Epidermal melanocyte (primary cell): ENCODE measurements around the gene PIGV.
"Not testable (repeated sequence)": the region's sequence is repeated elsewhere in the genome, so short reads cannot be mapped to it uniquely, and the experiment has no call there.

Experiments
- DNase-seq: peaks from one replicate; pipeline ENCODE4 v3.0.0; 2011; ENCODE audit warnings: low spot score; ENCODE audit not compliant: insufficient read length

The PIGV gene

GRCh38 chr1:26832249-26832960 lies 44.7 kb downstream of the PIGV start:
- DNase-seq = no peak

DNA sequence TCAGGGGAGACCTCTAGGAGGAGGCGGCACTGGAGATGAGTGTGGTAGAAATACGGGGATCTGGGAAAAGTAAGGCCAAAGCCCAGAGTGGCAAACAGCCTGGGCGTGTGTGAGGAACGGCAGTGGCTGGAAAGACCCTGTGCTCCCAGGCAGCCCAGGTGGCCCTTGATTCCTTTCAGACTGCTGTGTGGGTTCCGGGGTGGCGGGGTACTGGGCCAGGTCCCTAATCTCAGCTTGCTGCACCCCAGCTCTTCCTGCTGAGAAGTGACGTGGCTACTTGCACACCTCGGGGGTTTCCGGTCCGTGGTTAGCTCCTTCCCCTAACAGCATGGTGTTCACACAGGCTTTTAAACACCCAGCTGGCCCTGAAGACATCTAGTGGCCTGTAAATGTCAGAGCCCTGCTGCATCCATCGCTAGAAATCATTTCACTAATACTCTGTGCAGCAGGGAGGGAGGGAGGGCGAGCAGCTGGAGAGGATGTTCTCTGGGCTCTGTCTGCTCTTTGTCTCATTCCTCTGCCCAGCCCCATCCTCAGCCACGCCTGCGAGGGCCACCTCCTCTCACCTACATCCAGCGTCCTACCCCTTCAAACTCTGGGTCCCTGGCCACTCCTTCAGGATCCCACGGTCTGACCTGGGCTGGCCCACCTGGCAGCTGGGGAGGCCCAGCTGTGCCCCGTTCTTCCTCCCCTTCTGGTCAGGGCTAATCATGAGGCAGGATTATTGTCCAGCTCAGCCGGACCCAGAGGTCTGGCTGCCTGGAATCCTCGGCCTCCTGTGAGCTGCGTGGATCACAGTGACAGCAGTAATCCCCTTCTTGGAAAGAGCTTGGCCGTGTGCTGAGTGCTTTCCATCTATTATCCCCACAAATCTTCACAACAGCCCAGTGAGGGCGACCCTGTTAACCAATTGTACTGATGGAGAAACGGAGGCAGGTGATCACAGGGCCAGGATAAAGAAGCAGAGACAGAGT lies 46.0 kb downstream of the PIGV start:
- DNase-seq = no peak

- not testable (repeated sequence) for DNase-seq
These were observed 49.9 kb downstream of the PIGV start for GRCh38 chr1:26837665-26838064.

DNA sequence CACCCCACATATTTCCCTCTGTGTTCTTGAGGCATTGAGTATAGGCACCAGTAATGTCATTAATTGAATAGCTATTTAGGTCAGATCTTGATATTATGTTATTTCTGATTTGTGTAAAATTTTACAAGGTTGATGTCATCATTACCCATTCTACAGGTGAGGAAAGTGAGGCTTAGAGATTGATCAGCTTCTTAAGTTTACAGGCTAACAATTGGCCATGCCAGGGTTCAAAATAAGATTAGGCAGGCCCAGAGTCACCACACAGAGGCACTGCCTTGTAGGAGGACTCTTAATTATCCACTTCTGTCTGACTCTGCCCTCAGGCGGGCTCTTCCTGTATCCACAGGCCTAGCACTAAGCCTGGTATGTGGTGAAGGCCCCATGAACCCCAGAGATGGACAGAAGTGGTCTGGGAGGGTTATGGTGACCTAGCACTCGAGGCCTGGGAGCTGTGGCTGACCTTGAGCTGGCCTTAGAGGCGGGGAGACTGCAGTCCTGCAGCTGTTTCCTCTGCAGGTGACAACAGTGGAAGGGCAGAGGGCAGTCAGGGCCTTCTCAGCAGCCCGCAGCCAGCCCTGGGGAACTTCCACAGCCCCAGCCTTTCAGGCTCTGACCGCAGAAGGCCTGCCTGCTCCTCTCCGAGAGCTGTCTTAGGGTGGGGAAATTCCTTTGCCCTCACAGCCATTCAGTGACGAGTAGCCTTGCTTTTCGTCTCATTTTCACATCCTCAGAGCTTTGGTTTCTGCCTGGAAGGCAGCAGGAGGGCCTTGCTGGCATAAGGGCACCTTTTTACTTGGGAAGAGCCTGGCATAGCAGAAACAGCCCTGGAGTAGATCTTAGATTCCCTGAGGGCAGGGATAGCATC lies 51.0 kb downstream of the PIGV start:
- no peak for DNase-seq

- no peak for DNase-seq
These were observed 51.6 kb downstream of the PIGV start for GRCh38 chr1:26839339-26839722.

GRCh38 chr1:26839779-26840178 lies 52.0 kb downstream of the PIGV start:
- DNase-seq = no peak

DNA sequence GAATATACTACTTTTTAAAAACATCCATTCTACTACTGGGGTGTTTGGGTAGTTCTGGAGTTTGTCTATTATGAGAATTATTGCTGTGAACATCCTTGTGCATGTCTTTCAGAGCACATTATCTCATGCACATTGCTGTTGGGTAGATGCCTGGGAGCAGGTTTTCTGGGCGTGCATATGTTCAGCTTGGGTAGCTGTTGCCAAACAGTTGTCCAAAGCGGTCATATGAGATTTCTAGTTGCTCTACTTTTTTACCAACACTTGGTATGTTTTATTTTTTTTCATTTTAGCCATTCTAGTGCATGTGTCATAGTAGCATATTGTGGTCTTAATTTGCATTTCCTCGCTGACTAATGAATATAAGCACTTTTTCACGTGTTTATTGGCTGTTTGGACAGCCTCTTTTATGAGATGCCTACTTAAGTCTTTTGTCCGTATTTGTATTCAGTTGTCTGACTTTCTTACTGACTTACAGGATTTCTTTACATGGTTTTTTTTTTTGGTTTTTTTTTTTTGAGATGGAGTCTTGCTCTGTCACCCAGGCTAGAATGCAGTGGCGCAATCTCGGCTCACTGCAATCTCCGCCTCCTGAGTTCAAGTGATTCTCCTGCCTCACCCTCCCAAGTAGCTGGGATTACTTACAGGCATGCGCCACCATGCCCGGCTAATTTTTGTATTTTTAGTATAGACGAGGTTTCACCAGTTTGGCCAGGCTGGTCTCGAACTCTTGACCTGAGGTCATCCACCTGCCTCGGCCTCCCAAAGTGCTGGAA lies 56.9 kb downstream of the PIGV start:
- no peak for DNase-seq

DNA sequence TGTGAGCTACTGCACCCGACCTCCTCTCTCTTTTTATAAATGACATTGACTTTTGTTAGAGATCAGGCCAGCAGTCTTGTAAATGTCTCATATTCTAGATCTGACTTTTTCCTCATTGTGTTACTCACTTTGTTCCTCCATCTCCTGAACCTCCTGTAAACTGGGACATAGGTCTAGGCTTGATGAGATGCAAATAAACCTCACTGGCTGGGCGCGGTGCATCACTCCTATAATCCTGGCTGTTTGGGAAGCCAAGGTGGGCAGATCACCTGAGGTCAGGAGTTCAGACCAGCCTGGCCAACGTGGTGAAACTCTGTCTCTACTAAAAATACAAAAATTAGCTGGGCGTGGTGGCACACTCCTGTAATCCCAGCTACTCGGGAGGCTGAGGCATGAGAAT lies 60.1 kb downstream of the PIGV start:
- not testable (repeated sequence) for DNase-seq
